Progenitor cell of endocrine pancreas (in vitro differentiated cells): Measurements from ENCODE around the gene ZNF708. TPM values are rescaled to one million over a fixed set of nuclear protein-coding genes. Genes with fewer than 3 reads are reported as not detected.
"Not testable (repeated sequence)": the region's sequence is repeated elsewhere in the genome, so short reads cannot be mapped to it uniquely, and the experiment has no call there.

Experiments
- DNase-seq: peaks from one replicate; pipeline ENCODE4 v3.0.0; 2021; ENCODE audit warnings: low spot score; ENCODE audit not compliant: unreplicated experiment
- H3K27ac Mint-ChIP-seq: 2 replicates; pipeline ENCODE4 v1.8.0; 2021; ENCODE audit warnings: mild to moderate bottlenecking, moderate library complexity, mixed read lengths
- H3K27me3 Mint-ChIP-seq: 2 replicates; pipeline ENCODE4 v1.8.0; 2021; ENCODE audit warnings: mixed read lengths
- H3K36me3 Mint-ChIP-seq: 2 replicates; pipeline ENCODE4 v1.8.0; 2022; ENCODE audit warnings: mixed read lengths; ENCODE audit not compliant: insufficient read depth
- H3K4me1 Mint-ChIP-seq: 2 replicates; pipeline ENCODE4 v1.8.0; 2021; ENCODE audit warnings: low read depth, mixed read lengths
- H3K4me3 Mint-ChIP-seq: 2 replicates; pipeline ENCODE4 v1.8.0; 2021; ENCODE audit warnings: low read depth, mild to moderate bottlenecking, moderate library complexity, mixed read lengths
- H3K9me3 Mint-ChIP-seq: 2 replicates; pipeline ENCODE4 v1.8.0; 2021; ENCODE audit warnings: low read depth, mixed read lengths
- long read RNA-seq: library from polyadenylated mRNA; unstranded; transcript quantifications from one replicate; pipeline ENCODE4 v2.0.0, GENCODE V29; 2020
- total RNA-seq: library from RNA; stranded (reverse); gene quantifications from 2 replicates; pipeline ENCODE4 v1.2.1, GENCODE V29; 2021
- TF ChIP-seq, protein P1 (sequence below): fragments of 200-600 bp; sonication (generic); IDR thresholded peaks from one replicate; pipeline ENCODE4 v1.5.0; 2021; ENCODE audit warnings: antibody characterized with exemption, mild to moderate bottlenecking; ENCODE audit not compliant: unreplicated experiment

Gene ZNF708
- total RNA-seq = 35.1 and 38.5 TPM in 2 replicates
- long read RNA-seq, full-length matches to known transcripts = 121 of 159 reads
- long read RNA-seq, partial matches to known transcripts = 12 of 159 reads
- long read RNA-seq, other reads (novel, unspliced or antisense) = 26 of 159 reads

DNA sequence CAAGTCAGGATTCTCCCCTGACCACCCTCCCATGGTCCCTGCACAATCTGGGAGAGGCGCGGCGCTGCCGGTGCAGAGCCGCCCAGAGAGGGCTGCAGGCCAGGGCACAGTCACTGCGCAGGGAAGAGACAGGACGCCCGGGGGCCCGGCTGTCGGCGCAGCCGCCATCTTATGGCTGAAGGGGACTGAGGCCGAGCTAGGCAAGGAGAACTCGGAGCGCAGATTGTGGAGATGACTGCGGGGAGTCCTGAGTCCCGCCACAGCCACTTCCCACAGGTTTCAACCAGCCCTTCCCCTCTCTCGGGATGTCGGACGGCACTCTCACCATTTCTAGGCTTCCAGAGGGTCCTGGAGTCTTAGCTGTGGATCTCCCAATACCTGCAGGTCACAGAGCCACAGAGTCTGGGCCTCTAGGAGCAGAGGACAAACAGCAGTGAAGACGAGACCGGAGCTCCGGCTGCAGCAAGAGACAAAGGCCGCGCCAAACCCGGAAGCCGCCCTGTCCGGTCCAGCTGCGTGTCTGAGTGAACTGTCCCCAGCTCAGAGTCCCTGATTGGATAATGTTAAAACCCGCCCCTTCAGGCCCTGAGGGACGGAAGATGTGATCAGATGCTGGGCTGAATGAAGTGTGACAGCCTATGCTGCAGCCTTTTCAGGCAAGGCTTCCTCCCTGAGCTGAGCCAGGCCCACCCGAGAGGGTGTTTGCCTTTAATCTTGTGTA lies at the start of gene ZNF708:
TSS of gene ZNF708 (minus strand) at position 526 of the 721 bp plus-strand sequence. CDS start at position 328, 198 bp downstream.
- peaks cover 27% of the 10 kb centered on the region for H3K36me3 Mint-ChIP-seq
- peaks cover 14% of the 10 kb centered on the region for H3K9me3 Mint-ChIP-seq
- H3K4me1 Mint-ChIP-seq = peaks cover 12% of the 10 kb centered on the region

DNA sequence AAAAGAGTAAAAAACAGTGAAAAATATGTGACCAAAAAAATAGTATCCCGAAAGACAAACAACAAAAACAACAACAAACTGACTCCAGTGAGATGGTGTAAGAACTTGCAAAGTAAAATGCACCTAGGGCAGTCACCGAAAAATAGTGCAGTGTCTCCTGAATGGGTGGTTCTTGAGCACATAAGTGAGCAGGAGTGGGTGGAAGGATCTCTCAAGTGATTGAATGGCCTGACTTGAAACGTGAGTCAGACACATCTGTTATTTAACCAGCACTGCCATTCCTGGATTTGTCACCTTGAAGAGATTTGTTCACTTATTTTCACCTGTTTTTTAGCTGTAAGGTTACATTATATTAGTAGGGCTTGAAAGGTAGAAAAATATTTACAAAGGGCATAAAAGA lies 33.1 kb upstream of the ZNF708 start:
- TF ChIP-seq, protein P1, sequence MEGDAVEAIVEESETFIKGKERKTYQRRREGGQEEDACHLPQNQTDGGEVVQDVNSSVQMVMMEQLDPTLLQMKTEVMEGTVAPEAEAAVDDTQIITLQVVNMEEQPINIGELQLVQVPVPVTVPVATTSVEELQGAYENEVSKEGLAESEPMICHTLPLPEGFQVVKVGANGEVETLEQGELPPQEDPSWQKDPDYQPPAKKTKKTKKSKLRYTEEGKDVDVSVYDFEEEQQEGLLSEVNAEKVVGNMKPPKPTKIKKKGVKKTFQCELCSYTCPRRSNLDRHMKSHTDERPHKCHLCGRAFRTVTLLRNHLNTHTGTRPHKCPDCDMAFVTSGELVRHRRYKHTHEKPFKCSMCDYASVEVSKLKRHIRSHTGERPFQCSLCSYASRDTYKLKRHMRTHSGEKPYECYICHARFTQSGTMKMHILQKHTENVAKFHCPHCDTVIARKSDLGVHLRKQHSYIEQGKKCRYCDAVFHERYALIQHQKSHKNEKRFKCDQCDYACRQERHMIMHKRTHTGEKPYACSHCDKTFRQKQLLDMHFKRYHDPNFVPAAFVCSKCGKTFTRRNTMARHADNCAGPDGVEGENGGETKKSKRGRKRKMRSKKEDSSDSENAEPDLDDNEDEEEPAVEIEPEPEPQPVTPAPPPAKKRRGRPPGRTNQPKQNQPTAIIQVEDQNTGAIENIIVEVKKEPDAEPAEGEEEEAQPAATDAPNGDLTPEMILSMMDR = no peak
- peaks cover 49% of the 10 kb centered on the region for H3K36me3 Mint-ChIP-seq
- DNase-seq = no peak
- no peaks in the 10 kb centered on the region for H3K9me3 Mint-ChIP-seq
- no peaks in the 10 kb centered on the region for H3K27me3 Mint-ChIP-seq
- peaks cover 5% of the 10 kb centered on the region for H3K4me1 Mint-ChIP-seq
- H3K4me3 Mint-ChIP-seq = peak overlapping the region; percentile 37
- peak overlapping the region; percentile 59 for H3K27ac Mint-ChIP-seq

More for the DNA sequence above, at the start of gene ZNF708:
- H3K27ac Mint-ChIP-seq = peak within 1 kb of the TSS; percentile 100
- DNase-seq = peak; percentile 61
- TF ChIP-seq, protein P1 = no peak
- no peaks in the 10 kb centered on the region for H3K27me3 Mint-ChIP-seq
- H3K4me3 Mint-ChIP-seq = peak within 1 kb of the TSS; percentile 96

DNA sequence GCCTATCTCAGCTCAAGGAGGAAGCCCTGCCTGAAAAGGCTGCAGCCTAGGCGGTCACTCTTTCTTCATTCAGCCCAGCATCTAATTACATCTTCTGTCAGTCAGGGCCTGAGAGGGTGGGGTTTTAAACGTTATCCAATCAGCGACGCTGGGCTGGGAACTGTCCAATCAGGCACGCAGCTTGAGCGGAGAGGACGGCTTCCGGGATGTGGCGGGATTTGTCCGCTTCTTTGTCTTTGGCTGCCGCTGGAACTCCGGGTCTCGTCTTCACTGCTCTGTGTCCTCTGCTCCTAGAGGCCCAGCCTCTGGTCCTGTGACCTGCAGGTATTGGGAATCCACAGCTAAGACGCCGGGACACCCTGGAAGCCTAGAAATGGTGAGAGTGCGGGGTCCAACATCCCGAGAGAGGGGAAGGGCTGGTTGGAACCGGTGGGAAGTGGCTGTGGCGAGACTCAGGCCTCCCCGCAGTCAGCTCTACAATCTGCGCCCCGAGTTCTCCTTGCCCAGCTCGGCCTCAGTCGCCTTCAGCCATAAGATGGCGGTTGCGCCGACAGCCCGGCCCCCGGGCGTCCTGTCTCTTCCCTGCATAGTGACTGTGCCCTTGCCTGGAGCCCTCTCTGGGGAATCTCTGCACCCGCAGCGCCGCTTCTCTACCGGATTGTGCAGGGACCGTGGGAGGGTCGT lies 29.7 kb upstream of the ZNF708 start, which contains the start of gene ZNF738:
TSS of gene ZNF738 (plus strand) at position 233 of the 684 bp plus-strand sequence. CDS start at position 374, 141 bp downstream.
- Mint-ChIP-seq H3K27me3 (no peaks in the 10 kb centered on the region), H3K27ac (peak within 1 kb of the TSS; percentile 100), H3K4me1 (peaks cover 5% of the 10 kb centered on the region), H3K9me3 (peaks cover 4% of the 10 kb centered on the region), H3K4me3 (peak within 1 kb of the TSS; percentile 100), H3K36me3 (peaks cover 24% of the 10 kb centered on the region)
- DNase-seq = peak; percentile 81
- TF ChIP-seq, protein P1 = no peak

DNA sequence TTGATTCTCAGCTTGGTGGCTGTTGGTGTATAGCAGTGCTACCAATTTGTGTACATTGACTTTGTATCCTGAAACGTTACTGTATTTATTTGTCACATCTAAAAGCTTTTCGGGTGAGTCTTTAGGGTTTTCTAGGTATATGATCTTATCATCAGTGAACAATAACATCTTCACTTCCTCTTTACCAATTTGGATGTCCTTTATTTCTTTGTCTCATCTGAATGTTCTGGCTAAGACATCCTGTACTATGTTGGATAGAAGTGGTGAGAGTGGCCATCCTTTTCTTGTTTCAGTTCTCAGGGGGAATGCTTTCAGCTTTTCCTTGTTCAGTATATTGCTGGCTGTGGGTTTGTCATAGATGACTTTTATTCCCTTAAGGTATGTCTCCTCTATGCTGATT lies 23.6 kb upstream of the ZNF708 start:
- Mint-ChIP-seq H3K27me3 (no peaks in the 10 kb centered on the region), H3K4me1 (no peaks in the 10 kb centered on the region), H3K36me3 (no peaks in the 10 kb centered on the region), H3K9me3 (peaks cover 13% of the 10 kb centered on the region), H3K4me3 (no peak overlapping the region), H3K27ac (no peak overlapping the region)
- no peak for DNase-seq
- TF ChIP-seq, protein P1 = no peak

DNA sequence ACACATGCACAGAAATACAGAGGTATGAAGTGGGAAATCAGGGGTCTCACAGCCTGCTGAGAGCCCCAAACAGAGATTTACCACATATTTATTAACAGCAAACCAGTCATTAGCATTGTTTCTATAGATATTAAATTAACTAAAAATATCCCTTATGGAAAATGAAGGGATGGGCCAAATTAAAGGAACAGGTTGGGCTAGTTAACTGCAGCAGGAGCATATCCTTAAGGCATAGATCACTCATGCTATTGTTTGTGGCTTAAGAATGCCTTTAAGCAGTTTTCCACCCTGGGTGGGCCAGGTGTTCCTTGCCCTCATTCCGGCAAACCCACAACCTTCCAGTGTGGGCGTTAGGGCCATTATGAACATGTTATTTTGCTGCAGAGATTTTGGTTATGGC lies 15.6 kb upstream of the ZNF708 start:
- DNase-seq, H3K36me3 Mint-ChIP-seq, H3K4me3 Mint-ChIP-seq, H3K27me3 Mint-ChIP-seq, H3K4me1 Mint-ChIP-seq, H3K27ac Mint-ChIP-seq: not testable (repeated sequence)
- peaks cover 21% of the 10 kb centered on the region for H3K9me3 Mint-ChIP-seq
